A549 (cell line): ENCODE data around the gene NADK2. TPM values are rescaled to one million over a fixed set of nuclear protein-coding genes. Genes with fewer than 3 reads are reported as not detected.

Experiments
- ATAC-seq, 2 experiments: fragments of 200-7000 bp in 1 of 2; fragments of >200 bp in 1 of 2; cut with Nextera tagmentation in 1 of 2; cut with Tn5 transposase in 1 of 2; 3 replicates each; pipeline versions ENCODE4 v1.8.0 to v1.9.1; 2018 to 2020; ENCODE audit warnings: mild to moderate bottlenecking in 1 of 2, moderate library complexity in 1 of 2
- CTCF ChIA-PET: fragments of 300-600 bp; sonication (Branson Sonifier 250); formaldehyde crosslinking; extraction: SDS; loops from one replicate; lab custom pipeline; 2021; ENCODE audit warnings: antibody characterized with exemption, inconsistent platforms; lab: Yijun Ruan, JAX
- POLR2A ChIA-PET: fragments of 350-600 bp; formaldehyde crosslinking; extraction: SDS; loops from one replicate; lab custom pipeline; 2021; ENCODE audit warnings: antibody characterized with exemption, inconsistent platforms; lab: Yijun Ruan, JAX
- DNase-seq, 2 experiments: peaks; one replicate each; pipeline versions ENCODE4 v3.0.0 to v3.0.0-alpha.2; 2011 to 2016; ENCODE audit warnings: low read depth in 1 of 2, low spot score in 1 of 2
- FAIRE-seq: peaks from 2 replicates; lab custom pipeline; 2011; peaks lifted over from hg19 to GRCh38; lab: Jason Lieb, UNC
- H3K27ac ChIP-seq, 2 experiments: fragments of >200 bp; sonication (Bioruptor Twin); formaldehyde crosslinking; 3 replicates each; pipeline ENCODE4 v1.5.1; 2016 to 2017
- H3K4me1 ChIP-seq: fragments of >200 bp; sonication (Bioruptor Twin); formaldehyde crosslinking; 3 replicates; pipeline ENCODE4 v1.6.1; 2016
- H3K4me2 ChIP-seq: fragments of >200 bp; sonication (Bioruptor Twin); formaldehyde crosslinking; 3 replicates; pipeline ENCODE4 v1.6.1; 2016
- H3K4me3 ChIP-seq: fragments of >200 bp; sonication (Bioruptor Twin); formaldehyde crosslinking; 3 replicates; pipeline ENCODE4 v1.5.1; 2016
- H3K9me3 ChIP-seq: fragments of >200 bp; sonication (Bioruptor Twin); formaldehyde crosslinking; 3 replicates; pipeline ENCODE4 v1.6.1; 2016
- BHLHE40 ChIP-seq: IDR thresholded peaks from 2 replicates; pipeline ENCODE4 v1.6.1; 2012; ENCODE audit warnings: low read depth, low read length, inconsistent platforms
- CHD2 ChIP-seq: fragments of 150-350 bp; IDR thresholded peaks from 2 replicates; pipeline ENCODE4 v1.6.1; 2014; ENCODE audit warnings: low read length; ENCODE audit not compliant: partially characterized antibody
- E2F6 ChIP-seq: IDR thresholded peaks from 2 replicates; pipeline ENCODE4 v1.6.1; 2012; ENCODE audit warnings: low read depth, borderline replicate concordance
- EHF ChIP-seq: fragments of 250-450 bp; sonication (Bioruptor Pico); IDR thresholded peaks from 2 replicates; pipeline ENCODE4 v1.5.0; 2020; ENCODE audit warnings: mild to moderate bottlenecking
- FOSB ChIP-seq: fragments of 250-450 bp; sonication (Bioruptor Pico); IDR thresholded peaks from 2 replicates; pipeline ENCODE4 v1.5.0; 2020; ENCODE audit warnings: mild to moderate bottlenecking, moderate library complexity
- FOSL2 ChIP-seq, 2 experiments: fragments of 450-650 bp in 1 of 2; fragments of >200 bp in 1 of 2; sonication (Bioruptor Twin) in 1 of 2; formaldehyde crosslinking; IDR thresholded peaks; 2 replicates each; pipeline versions ENCODE4 v1.5.0 to v1.6.1; 2016 to 2020; ENCODE audit warnings: mild to moderate bottlenecking in 1 of 2, moderate library complexity in 1 of 2
- GATA3 ChIP-seq: IDR thresholded peaks from 2 replicates; pipeline ENCODE4 v1.6.1; 2012; ENCODE audit warnings: borderline replicate concordance
- HEYL ChIP-seq: fragments of 250-450 bp; sonication (Bioruptor Pico); IDR thresholded peaks from 2 replicates; pipeline ENCODE4 v1.8.0; 2021; ENCODE audit warnings: mild to moderate bottlenecking, moderate library complexity
- HOXA7 ChIP-seq: fragments of 250-450 bp; sonication (Bioruptor Pico); IDR thresholded peaks from 2 replicates; pipeline ENCODE4 v1.5.0; 2020; ENCODE audit warnings: mild to moderate bottlenecking, moderate library complexity
- HOXB13 ChIP-seq: fragments of 250-450 bp; sonication (Bioruptor Pico); IDR thresholded peaks from 2 replicates; pipeline ENCODE4 v1.5.0; 2020; ENCODE audit warnings: low read depth, mild to moderate bottlenecking, moderate library complexity
- HOXB5 ChIP-seq: fragments of 250-450 bp; sonication (Bioruptor Pico); IDR thresholded peaks from 2 replicates; pipeline ENCODE4 v1.5.0; 2020; ENCODE audit warnings: mild to moderate bottlenecking, moderate library complexity
- JUNB ChIP-seq: fragments of >200 bp; sonication (Bioruptor Twin); formaldehyde crosslinking; IDR thresholded peaks from 2 replicates; pipeline ENCODE4 v1.6.1; 2016
- KDM1A ChIP-seq: fragments of 200-600 bp; sonication (generic); IDR thresholded peaks from 2 replicates; pipeline ENCODE4 v1.6.1; 2016; ENCODE audit warnings: low read depth, mild to moderate bottlenecking
- MAFK ChIP-seq: fragments of 450-650 bp; IDR thresholded peaks from 2 replicates; pipeline ENCODE4 v1.6.1; 2014; ENCODE audit not compliant: partially characterized antibody
- MAZ ChIP-seq: fragments of 150-350 bp; IDR thresholded peaks from 2 replicates; pipeline ENCODE4 v1.6.1; 2014; ENCODE audit warnings: antibody characterized with exemption, low read depth, low read length, borderline replicate concordance
- MYC ChIP-seq: IDR thresholded peaks from 2 replicates; pipeline ENCODE4 v1.6.1; 2012; ENCODE audit warnings: mild to moderate bottlenecking, inconsistent platforms, low read length, improper control_type of control experiment, borderline replicate concordance
- PHF8 ChIP-seq: fragments of 200-600 bp; sonication (generic); IDR thresholded peaks from 2 replicates; pipeline ENCODE4 v1.6.1; 2016; ENCODE audit warnings: low read depth, mild to moderate bottlenecking, antibody characterized with exemption, moderate library complexity, borderline replicate concordance
- POLR2A ChIP-seq: IDR thresholded peaks from 2 replicates; pipeline ENCODE4 v1.6.1; 2012; ENCODE audit warnings: mild to moderate bottlenecking, low read length
- POLR2AphosphoS2 ChIP-seq: conservative IDR thresholded peaks from 2 replicates; pipeline ENCODE4 v1.6.1; 2012; ENCODE audit warnings: low read length, improper control_type of control experiment, inconsistent platforms
- RFX5 ChIP-seq: fragments of 450-650 bp; IDR thresholded peaks from 2 replicates; pipeline ENCODE4 v1.7.1; 2014; ENCODE audit warnings: antibody characterized with exemption, mild to moderate bottlenecking, moderate library complexity
- RNF2 ChIP-seq: fragments of 200-600 bp; sonication (generic); IDR thresholded peaks from 2 replicates; pipeline ENCODE4 v1.6.1; 2016; ENCODE audit warnings: low read depth, mild to moderate bottlenecking, antibody characterized with exemption, moderate library complexity, borderline replicate concordance
- TFCP2L1 ChIP-seq: fragments of 250-450 bp; sonication (Bioruptor Pico); IDR thresholded peaks from 2 replicates; pipeline ENCODE4 v1.5.0; 2021; ENCODE audit warnings: mild to moderate bottlenecking
- ZFP36 ChIP-seq: fragments of 450-650 bp; IDR thresholded peaks from 2 replicates; pipeline ENCODE4 v1.6.1; 2014; ENCODE audit warnings: borderline replicate concordance; ENCODE audit not compliant: partially characterized antibody
- ZSCAN20 ChIP-seq: fragments of 250-450 bp; sonication (Bioruptor Pico); IDR thresholded peaks from 2 replicates; pipeline ENCODE4 v1.8.0; 2022; ENCODE audit warnings: mild to moderate bottlenecking, moderate library complexity
- WGBS: methylation state at CpG from one replicate; pipeline ENCODE4 v1.1.6; 2017; ENCODE audit errors: missing lambda C conversion rate; 5-methylcytosine and 5-hydroxymethylcytosine counted together
- polyA plus RNA-seq, 4 experiments: library from polyadenylated mRNA; depleted of rRNA in 3 of 4; stranded (reverse); fragments of >200 nt; fragmentation: RNase III in 1 of 4; extraction: RNeasy Plus Mini Kit Qiagen cat#74134 plus additional on column Dnase treatment in 1 of 4; gene quantifications; 2 replicates in 3 of 4; 3 replicates in 1 of 4; pipeline ENCODE4 v1.2.3, GENCODE V29; 2011 to 2017
- TF ChIP-seq, protein P1 (sequence below): IDR thresholded peaks from 2 replicates; pipeline ENCODE4 v1.6.1; 2012

The NADK2 gene
- polyA plus RNA-seq, 2 of the 4 experiments (the other 2 are of a cell fraction) = 12.6 to 21.9 TPM

- CTCF ChIA-PET = interaction anchor here (1.0 kb wide), 1 partner anchor 39 kb away, joined by 3 read pairs; no protein-coding TSS in a partner anchor
- ATAC-seq (no peak), FAIRE-seq (no peak)
- peaks cover 24% of the 10 kb centered on the region; the same call in 2 of the 3 replicates for H3K4me1 ChIP-seq
- TF ChIP-seq HEYL (CRISPR knock-in tag) (no peak), PHF8 (no peak), MAZ (no peak), POLR2AphosphoS2 (no peak), HOXB5 (no peak), ZSCAN20 (no peak), TFCP2L1 (CRISPR knock-in tag) (no peak)
- TF ChIP-seq, all 56 proteins: peak for 0
- Histone ChIP-seq H3K4me3 (no peak overlapping the region), H3K27ac (no peak overlapping the region), H3K4me2 (no peak overlapping the region; the same call in 2 of the 3 replicates), H3K9me3 (no peaks in the 10 kb centered on the region)
- 88% methylated on average over 2 of the region's 2 CpGs for WGBS
- no peak for DNase-seq
- POLR2A ChIA-PET = interaction anchor here (1.1 kb wide), 1 partner anchor 10 kb away, joined by 3 read pairs; no protein-coding TSS in a partner anchor
Observed at GRCh38 chr5:36238502-36239295, 3.0 kb downstream of the NADK2 start.

GRCh38 chr5:36237751-36238150 is 4.0 kb downstream of the NADK2 start:
- 89% methylated on average over 2 of the region's 2 CpGs for WGBS
- ChIA-PET CTCF (interaction anchor here (1.2 kb wide), 1 partner anchor 68 kb away, joined by 3 read pairs; no protein-coding TSS in a partner anchor), POLR2A (interaction anchor here (1.1 kb wide), 1 partner anchor 9 kb away, joined by 3 read pairs; no protein-coding TSS in a partner anchor)
- no peaks in the 10 kb centered on the region for H3K9me3 ChIP-seq
- TF ChIP-seq POLR2A (no peak), HOXB5 (no peak), RFX5 (no peak), MYC (no peak), RNF2 (no peak), POLR2AphosphoS2 (no peak), FOSB (CRISPR knock-in tag) (no peak), HOXB13 (CRISPR knock-in tag) (no peak), E2F6 (no peak), MAFK (no peak), KDM1A (no peak), FOSL2 (IDR thresholded peaks at IDR 0.05) (no peak), FOSL2 (CRISPR knock-in tag; IDR thresholded peaks at IDR 0.05) (no peak), HOXA7 (CRISPR knock-in tag) (no peak), PHF8 (no peak), GATA3 (no peak), CHD2 (no peak), BHLHE40 (no peak), EHF (no peak)
- TF ChIP-seq, protein P1, sequence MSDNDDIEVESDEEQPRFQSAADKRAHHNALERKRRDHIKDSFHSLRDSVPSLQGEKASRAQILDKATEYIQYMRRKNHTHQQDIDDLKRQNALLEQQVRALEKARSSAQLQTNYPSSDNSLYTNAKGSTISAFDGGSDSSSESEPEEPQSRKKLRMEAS = no peak
- ATAC-seq (no peak), FAIRE-seq (no peak), DNase-seq (no peak)
- H3K4me1 ChIP-seq = peaks cover 21% of the 10 kb centered on the region; the same call in 2 of the 3 replicates
- H3K27ac ChIP-seq = no peak overlapping the region
- no peak overlapping the region for H3K4me2 ChIP-seq
- H3K4me3 ChIP-seq = no peak overlapping the region

- TF ChIP-seq FOSB (CRISPR knock-in tag) = no peak
- no peak for TF ChIP-seq POLR2A
- TF ChIP-seq JUNB = no peak
- no peak for TF ChIP-seq HEYL (CRISPR knock-in tag)
- TF ChIP-seq ZFP36 = no peak
- no peak for ATAC-seq
- Histone ChIP-seq H3K4me3 (no peak overlapping the region), H3K27ac (no peak overlapping the region), H3K4me2 (no peak overlapping the region), H3K4me1 (peaks cover 19% of the 10 kb centered on the region; the same call in 2 of the 3 replicates), H3K9me3 (no peaks in the 10 kb centered on the region)
- FAIRE-seq = no peak
- CTCF ChIA-PET = interaction anchor here (1.2 kb wide), 1 partner anchor 69 kb away, joined by 3 read pairs; no protein-coding TSS in a partner anchor
- POLR2A ChIA-PET = interaction anchor here (0.6 kb wide), 1 partner anchor 269 kb away, joined by 3 read pairs; no protein-coding TSS in a partner anchor
- no peak for DNase-seq
Observed at GRCh38 chr5:36236801-36237200, 4.9 kb downstream of the NADK2 start.
